ENCODE results near the gene NPHP4.

The NPHP4 gene

DNA sequence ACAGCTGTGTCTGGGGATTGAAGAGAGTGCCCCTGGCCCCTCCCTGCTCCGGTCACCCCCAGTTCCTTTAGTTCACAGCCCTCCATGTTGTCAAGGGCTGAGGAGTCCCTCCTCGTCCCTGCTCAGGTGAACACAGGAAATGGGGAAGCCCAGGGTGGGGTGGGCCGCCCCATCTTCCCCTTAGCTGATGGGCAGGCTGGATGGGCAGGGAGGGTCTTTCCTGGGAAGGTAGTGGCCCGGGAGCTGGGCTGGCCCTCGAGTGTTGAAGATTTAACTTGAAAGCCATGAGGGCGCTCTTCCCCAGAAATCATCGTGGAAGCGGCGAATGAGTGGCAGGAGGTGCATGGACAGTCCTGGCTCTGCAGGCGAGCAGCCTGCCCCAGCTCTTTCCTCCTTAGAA is 18.3 kb upstream of the NPHP4 start:
- no peak for TF ChIP-seq EZH2 (IDR thresholded peaks at IDR 0.05; ENCODE audit: borderline replicate concordance, low read length)
- TF ChIP-seq, protein P1, sequence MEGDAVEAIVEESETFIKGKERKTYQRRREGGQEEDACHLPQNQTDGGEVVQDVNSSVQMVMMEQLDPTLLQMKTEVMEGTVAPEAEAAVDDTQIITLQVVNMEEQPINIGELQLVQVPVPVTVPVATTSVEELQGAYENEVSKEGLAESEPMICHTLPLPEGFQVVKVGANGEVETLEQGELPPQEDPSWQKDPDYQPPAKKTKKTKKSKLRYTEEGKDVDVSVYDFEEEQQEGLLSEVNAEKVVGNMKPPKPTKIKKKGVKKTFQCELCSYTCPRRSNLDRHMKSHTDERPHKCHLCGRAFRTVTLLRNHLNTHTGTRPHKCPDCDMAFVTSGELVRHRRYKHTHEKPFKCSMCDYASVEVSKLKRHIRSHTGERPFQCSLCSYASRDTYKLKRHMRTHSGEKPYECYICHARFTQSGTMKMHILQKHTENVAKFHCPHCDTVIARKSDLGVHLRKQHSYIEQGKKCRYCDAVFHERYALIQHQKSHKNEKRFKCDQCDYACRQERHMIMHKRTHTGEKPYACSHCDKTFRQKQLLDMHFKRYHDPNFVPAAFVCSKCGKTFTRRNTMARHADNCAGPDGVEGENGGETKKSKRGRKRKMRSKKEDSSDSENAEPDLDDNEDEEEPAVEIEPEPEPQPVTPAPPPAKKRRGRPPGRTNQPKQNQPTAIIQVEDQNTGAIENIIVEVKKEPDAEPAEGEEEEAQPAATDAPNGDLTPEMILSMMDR (IDR thresholded peaks at IDR 0.05; ENCODE audit: low read length), result no peak
- Histone ChIP-seq H3K4me2 (ENCODE audit: low read length) (no peak overlapping the region), H3F3A (ENCODE audit: insufficient read depth, low read length) (no peaks in the 10 kb centered on the region), H3K9me2 (ENCODE audit: low read depth, low read length) (no peaks in the 10 kb centered on the region), H3K27ac (ENCODE audit: low read depth, low read length, poor library complexity, severe bottlenecking) (peak overlapping the region; percentile 65), H3K9me3 (ENCODE audit: low read length) (no peaks in the 10 kb centered on the region), H3K27me3 (ENCODE audit: insufficient read depth, low read length) (no peaks in the 10 kb centered on the region), H3K79me2 (ENCODE audit: insufficient read depth, low read length) (no peaks in the 10 kb centered on the region), H3K4me1 (ENCODE audit: insufficient read depth, low read length, severe bottlenecking) (no peaks in the 10 kb centered on the region), H2AFZ (ENCODE audit: low read length) (no peak overlapping the region), H3K36me3 (ENCODE audit: insufficient read depth, low read length) (no peaks in the 10 kb centered on the region), H3K9ac (ENCODE audit: low read length) (no peak overlapping the region), H3K4me3 (ENCODE audit: low read depth, low read length, poor library complexity, severe bottlenecking) (no peak overlapping the region), H4K20me1 (ENCODE audit: insufficient read depth, low read length) (no peaks in the 10 kb centered on the region)

DNA sequence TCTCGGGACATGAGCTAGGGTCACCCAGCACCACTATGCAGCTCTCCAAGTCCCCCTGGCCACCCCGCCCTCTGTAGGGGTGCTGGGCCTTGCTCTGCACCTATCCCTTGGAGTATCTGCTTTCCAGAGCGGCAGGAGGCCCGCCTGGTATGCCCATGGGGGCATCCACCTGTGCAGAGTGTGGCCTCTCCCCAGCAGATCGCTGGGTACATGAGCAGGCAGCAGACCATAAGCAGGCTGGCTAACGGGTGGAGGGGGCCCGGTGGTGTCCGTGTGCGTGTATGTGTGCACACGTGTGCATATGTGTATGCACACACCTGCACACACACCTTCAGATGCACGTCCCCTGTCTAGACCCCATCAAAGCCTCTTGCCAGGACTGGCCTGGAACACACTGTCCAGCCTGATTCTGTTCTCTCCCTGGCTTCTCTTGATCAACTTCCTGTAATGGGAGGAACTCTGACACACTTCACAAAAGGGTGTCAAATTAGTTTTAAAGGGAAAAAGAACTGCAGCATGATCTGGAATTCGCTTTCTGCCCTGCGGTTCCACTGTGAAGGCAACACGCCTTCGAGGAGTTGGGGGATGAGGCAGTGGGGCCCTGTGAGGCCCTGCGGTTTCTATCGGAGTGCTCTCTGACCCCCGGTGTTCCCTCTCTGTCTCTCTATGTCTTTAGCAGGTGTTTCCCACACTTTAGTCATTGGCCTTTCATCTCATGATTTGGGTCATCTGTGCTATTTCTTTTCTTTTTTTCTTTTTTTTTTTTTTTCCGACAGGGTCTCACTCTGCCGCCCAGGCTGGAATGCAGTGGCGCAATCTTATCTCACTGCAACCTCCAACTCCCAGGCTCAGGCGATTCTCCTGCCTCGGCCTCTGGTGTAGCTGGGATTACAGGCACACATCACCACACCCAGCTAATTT is 17.2 kb upstream of the NPHP4 start:
- Histone ChIP-seq H3K9ac (ENCODE audit: low read length) (no peak overlapping the region), H3K79me2 (ENCODE audit: insufficient read depth, low read length) (no peaks in the 10 kb centered on the region), H3K27me3 (ENCODE audit: insufficient read depth, low read length) (no peaks in the 10 kb centered on the region), H3K4me1 (ENCODE audit: insufficient read depth, low read length, severe bottlenecking) (no peaks in the 10 kb centered on the region), H4K20me1 (ENCODE audit: insufficient read depth, low read length) (no peaks in the 10 kb centered on the region), H3K4me2 (ENCODE audit: low read length) (no peak overlapping the region), H3K9me3 (ENCODE audit: low read length) (no peaks in the 10 kb centered on the region), H2AFZ (ENCODE audit: low read length) (no peak overlapping the region), H3K4me3 (ENCODE audit: low read depth, low read length, poor library complexity, severe bottlenecking) (no peak overlapping the region), H3K9me2 (ENCODE audit: low read depth, low read length) (no peaks in the 10 kb centered on the region), H3K36me3 (ENCODE audit: insufficient read depth, low read length) (no peaks in the 10 kb centered on the region), H3F3A (ENCODE audit: insufficient read depth, low read length) (no peaks in the 10 kb centered on the region), H3K27ac (ENCODE audit: low read depth, low read length, poor library complexity, severe bottlenecking) (no peak overlapping the region)
- TF ChIP-seq, protein P1 (IDR thresholded peaks at IDR 0.05; ENCODE audit: low read length), result no peak
- TF ChIP-seq EZH2 (IDR thresholded peaks at IDR 0.05; ENCODE audit: borderline replicate concordance, low read length), result no peak

DNA sequence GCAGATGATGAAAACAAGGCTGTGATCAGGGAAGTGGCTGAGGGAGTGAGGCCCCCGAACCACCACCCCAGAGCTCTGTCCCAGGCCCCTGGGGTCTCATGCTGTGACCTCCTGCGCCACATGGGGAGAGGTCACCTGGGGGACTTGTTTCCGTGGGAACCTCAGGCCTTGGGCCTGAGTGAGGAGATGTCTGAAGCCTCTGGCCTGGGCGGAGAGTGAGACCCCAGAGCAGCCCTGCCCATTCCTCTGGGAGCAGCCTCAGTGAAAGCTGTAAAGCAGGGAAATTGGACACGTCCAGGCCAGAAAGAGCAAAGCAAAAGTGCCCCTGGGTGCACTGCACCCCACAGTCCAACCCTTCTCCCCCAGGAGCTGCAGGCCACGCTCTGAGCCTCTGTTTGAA is 16.5 kb upstream of the NPHP4 start:
- 0 out of 2 replicates have a peak, but pooled peaks cover 2% of the 10 kb centered on the region for H3K36me3 ChIP-seq (ENCODE audit: insufficient read depth, low read length)
- no peaks in the 10 kb centered on the region for H3K4me1 ChIP-seq (ENCODE audit: insufficient read depth, low read length, severe bottlenecking)
- H3K27me3 ChIP-seq (ENCODE audit: insufficient read depth, low read length), result no peaks in the 10 kb centered on the region
- H3F3A ChIP-seq (ENCODE audit: insufficient read depth, low read length), result no peaks in the 10 kb centered on the region
- H2AFZ ChIP-seq (ENCODE audit: low read length), result no peak overlapping the region
- no peaks in the 10 kb centered on the region for H4K20me1 ChIP-seq (ENCODE audit: insufficient read depth, low read length)
- no peaks in the 10 kb centered on the region for H3K9me2 ChIP-seq (ENCODE audit: low read depth, low read length)
- H3K27ac ChIP-seq (ENCODE audit: low read depth, low read length, poor library complexity, severe bottlenecking), result no peak overlapping the region
- no peak overlapping the region for H3K9ac ChIP-seq (ENCODE audit: low read length)
- no peak overlapping the region for H3K4me2 ChIP-seq (ENCODE audit: low read length)
- no peaks in the 10 kb centered on the region for H3K79me2 ChIP-seq (ENCODE audit: insufficient read depth, low read length)
- no peaks in the 10 kb centered on the region for H3K9me3 ChIP-seq (ENCODE audit: low read length)
- H3K4me3 ChIP-seq (ENCODE audit: low read depth, low read length, poor library complexity, severe bottlenecking), result no peak overlapping the region
- TF ChIP-seq, protein P1 (IDR thresholded peaks at IDR 0.05; ENCODE audit: low read length), result no peak
- TF ChIP-seq EZH2 (IDR thresholded peaks at IDR 0.05; ENCODE audit: borderline replicate concordance, low read length), result no peak

Measured in OCI-LY1 (cell line).